Activated CD4-positive, CD25-positive, alpha-beta regulatory T cell treated with anti-CD3 and anti-CD28 coated beads, Interleukin-2, amount 50 U/mL, for 24 hours (primary cell): Measurements from ENCODE around the gene AGR3.

Experiments used
- ATAC-seq, 2 donors: fragments of 150-1000 bp; cut with Tn5 transposase; one replicate each; pipeline ENCODE4 v1.10.0; 2021; ENCODE audit warnings: mild to moderate bottlenecking in 1 of 2, moderate library complexity in 1 of 2

AGR3 gene

DNA sequence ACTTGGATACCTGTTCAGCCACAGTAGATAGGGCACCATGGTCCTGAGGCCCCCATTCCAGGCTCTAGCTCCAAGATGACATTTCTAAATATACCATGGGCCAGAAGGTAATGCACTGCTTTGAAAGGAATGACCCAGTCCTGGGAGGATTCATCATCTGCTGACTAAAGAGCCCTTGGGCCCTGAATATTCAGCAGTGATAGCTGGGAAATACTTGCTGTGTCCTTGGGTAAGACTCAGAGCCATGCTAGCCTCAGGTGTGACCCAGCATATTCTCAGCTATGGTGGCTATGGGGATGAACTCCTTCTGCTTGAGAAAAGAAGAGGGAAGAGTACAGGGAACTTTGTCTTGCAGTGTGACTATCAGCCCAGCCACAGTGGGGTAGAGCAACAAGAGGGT, 55.7 kb downstream of the AGR3 start:
- no peak for ATAC-seq

DNA sequence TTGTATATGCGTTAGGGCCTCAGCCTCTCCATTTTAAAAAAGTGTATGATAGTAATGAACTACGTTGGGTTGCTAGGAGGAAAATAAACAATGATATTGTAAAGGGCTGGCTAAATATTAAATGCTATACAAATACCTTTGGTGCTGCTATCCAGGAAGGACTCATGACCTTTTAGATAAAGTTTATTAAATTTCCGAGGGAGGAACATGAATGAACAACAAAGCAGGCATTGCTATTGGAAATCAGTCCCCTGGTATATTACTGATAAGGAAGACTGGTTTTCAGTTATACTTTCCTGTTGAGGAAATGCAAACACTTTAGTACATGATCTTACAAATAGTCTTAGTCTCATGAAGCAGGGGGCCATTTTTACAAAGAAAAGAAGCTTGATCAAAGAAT, 59.8 kb downstream of the AGR3 start:
- no peak for ATAC-seq

DNA sequence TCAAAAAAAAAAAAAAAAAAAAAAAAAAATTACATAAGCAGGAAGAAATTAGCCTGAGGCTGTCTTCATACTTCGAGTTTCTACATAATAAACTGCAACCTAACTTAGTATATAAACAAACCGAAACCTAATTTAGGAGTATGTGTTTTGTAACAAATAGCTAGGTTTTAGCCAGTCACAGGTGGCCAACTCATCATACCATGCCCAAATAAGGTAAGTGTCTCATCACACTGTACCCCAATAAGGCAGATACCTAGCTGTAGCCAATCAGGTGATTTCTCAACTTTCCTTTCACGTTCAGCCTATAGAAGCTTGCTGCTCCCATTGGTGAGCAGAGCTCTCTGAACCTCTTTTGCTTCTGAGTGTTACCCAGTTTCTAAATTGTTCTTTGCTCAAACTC, 63.1 kb downstream of the AGR3 start:
- no peak for ATAC-seq

DNA sequence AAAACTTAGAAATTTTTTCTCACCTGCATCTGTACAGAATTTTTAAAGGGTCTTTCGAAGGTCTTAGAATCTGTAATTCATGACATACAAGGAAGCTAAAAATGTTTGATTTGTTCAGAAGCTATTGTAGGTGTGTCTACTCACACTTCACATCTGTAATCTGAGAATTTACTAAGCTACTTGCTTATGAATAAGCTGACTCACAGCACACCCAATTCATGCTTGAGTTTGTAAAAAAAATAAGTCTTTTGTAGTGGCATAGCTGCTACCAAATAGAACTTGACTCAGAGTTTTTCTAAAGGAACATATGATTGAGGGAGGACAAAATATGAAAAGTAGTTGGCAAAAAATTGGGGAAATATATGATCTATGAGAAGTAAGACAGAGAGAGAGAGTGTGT, 64.2 kb downstream of the AGR3 start:
- ATAC-seq: no peak

DNA sequence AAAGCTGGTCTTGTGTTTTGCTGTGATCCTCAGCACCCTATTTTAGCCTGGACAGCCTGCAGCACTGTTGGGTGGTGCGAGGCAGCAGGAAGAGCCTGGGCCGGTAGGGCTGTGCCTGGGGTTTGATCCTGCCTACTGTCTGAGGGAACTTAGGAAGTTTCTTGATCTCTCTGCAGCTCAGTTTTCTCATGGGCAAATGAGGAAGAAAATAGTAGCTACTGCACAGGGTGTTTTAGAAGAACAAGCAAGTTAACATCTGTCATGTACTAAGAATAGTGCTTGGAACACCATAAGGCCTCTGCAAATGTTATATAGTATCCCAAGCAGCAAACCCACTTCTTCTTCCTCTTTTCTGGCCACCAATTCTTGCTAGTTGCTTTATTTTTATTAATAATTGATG, 65.0 kb downstream of the AGR3 start:
- ATAC-seq: no peak

DNA sequence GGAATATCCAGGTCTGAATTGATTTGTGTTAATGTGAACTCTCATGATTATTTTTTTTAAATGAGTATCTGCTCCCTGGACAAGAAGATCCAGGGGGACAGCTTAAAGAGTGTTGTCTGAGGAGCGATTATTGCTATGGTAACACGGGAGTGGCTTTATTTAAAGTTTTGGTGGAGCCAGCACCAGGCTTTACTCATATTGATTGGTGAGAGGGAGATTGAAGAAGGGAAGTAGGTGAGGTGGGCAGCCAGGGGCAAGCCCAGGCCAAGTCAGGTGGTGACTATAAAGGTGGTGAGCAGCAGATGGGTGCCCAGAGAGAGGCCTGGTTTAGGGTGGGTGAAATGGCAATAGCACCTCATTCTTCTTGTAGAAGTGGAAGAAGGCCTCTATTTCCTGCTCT, 66.8 kb downstream of the AGR3 start:
- no peak for ATAC-seq

DNA sequence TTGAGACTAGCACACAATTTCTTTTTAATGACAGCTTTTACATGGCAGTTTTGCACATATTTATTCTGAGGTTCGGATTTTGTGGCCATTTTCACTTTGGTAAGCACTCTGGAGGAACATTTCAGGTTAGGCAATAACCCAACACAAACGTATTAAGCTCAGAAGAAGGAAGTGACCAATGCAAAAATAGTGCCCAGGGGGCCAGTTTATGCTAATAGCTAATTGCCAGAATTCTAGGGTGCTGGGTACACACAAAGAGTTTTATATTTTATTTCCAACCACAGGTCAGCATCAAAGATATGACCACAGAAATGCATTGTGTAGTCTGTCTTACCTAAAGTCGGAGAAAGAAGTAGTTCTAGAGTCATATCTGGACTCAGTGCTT, 68.6 kb downstream of the AGR3 start:
- no peak for ATAC-seq

DNA sequence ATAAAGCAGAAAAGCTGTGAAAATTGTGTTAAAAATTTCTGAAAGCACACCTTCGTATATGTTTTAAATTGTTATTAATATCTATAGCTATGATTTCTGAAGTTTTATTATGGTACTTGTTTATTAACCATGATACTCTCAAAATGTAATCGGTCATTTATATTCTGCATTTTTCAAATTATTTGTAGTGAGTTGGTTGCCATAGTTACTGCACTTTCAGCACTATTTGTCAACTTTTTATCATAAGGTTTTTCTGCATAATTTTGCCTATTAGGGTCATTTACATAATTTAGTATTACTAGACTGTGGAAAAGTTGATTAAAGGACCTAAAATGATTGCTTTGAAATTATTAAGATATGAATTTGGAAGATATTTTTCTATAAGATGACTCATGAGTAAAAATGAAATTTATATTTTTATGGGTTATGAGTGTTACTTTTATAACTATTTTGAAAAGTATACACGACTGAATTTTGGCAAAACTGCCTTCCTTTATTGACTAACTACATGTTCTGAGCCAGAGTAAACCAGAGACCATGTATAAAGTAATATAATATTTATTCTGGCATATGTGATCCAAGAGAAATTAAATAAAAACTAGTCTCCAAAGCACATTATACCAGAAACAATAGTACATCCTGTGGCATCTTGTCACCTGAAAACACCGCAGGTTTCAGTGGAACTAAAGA, 69.1 kb downstream of the AGR3 start:
- ATAC-seq: no peak

DNA sequence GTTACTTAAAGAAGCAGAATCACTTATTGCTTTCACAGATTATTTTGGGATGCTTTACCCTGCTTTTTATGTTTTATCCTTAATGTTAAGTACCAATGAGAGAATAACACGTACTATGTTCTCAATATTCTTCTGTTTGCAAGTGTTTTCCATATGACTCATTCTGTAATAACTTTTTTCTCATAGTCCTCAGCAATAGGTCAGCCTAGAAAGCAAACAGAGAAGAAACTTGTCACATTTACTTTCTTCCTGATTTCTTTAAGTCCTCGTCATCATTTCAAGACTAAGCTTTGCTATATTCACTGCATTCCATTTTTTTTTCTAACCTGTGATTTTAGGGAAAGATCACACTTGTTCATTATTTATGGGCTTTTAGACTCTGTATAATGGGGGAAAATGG, 70.2 kb downstream of the AGR3 start:
- ATAC-seq: no peak

DNA sequence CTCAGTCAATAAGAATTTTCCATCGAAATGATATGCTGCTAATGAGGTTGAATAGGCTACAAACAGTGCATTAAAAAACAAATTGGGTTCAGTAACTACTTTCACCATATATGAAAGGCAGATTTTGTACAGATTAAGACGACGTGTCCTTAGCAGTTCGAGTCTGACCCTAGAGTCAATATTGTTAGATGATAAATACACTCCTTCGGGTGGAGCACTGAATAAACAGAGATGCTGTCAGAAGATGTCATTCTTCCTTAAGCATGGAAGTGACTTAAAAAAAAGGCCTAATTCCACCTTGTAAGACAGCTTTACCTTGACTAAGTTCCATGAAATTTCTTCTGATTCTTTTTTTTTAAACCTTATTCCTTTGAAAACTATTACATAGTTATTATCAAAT, 71.2 kb downstream of the AGR3 start:
- no peak for ATAC-seq

DNA sequence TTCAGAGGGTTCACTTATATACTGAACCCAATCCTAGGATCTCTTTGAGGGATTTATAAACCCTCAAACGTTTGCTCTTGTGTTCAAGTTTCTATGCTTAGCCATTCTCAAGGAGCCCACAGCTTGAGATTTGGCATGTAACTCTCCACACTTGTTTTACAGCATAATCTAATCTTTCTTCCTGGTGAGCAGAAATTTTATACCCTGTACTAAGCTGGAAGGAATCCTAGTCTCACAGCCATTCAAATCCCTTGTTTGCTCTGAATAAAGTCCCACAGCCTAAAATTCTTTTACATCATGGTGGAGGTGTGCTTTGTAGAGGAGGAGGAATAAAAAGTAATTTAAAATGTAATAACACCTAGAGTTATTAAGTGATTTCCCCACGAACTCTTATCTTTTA, 71.7 kb downstream of the AGR3 start:
- no peak for ATAC-seq
